Tibial artery (tissue), 4 donors: Measurements from ENCODE around the gene KMT2A.
"Not testable (repeated sequence)": the region's sequence is repeated elsewhere in the genome, so short reads cannot be mapped to it uniquely, and the experiment has no call there.

Experiments
- DNase-seq, 2 donors: peaks; one replicate each; pipeline ENCODE4 v3.0.0-alpha.2; 2019
- H3K27ac ChIP-seq, 2 donors: fragments of 200-600 bp; sonication (generic) in 1 of 2; 1 replicate in 1 of 2; 2 replicates in 1 of 2; pipeline ENCODE4 v1.5.1; 2018 to 2019; ENCODE audit warnings: mild to moderate bottlenecking in 1 of 2
- H3K27me3 ChIP-seq, 2 donors: fragments of 200-600 bp; sonication (generic) in 1 of 2; one replicate each; pipeline versions ENCODE4 v1.5.1 to v1.6.0; 2016 to 2019
- H3K36me3 ChIP-seq, 3 donors: fragments of 200-600 bp; sonication (generic) in 2 of 3; one replicate each; pipeline ENCODE4 v1.5.1; 2016 to 2019; ENCODE audit warnings: mild to moderate bottlenecking in 2 of 3
- H3K4me1 ChIP-seq, 4 donors: fragments of 200-600 bp; sonication (generic) in 2 of 4; 1 replicate in 3 of 4; 2 replicates in 1 of 4; pipeline ENCODE4 v1.5.1; 2016 to 2019
- H3K4me3 ChIP-seq, 2 donors: fragments of 200-600 bp; sonication (generic) in 1 of 2; 1 replicate in 1 of 2; 2 replicates in 1 of 2; pipeline ENCODE4 v1.5.1; 2018 to 2019; ENCODE audit warnings: mild to moderate bottlenecking in 2 of 2
- H3K9me3 ChIP-seq, 3 donors: fragments of 200-600 bp; sonication (generic) in 1 of 3; one replicate each; pipeline ENCODE4 v1.5.1; 2016 to 2019
- intact Hi-C: fragments of 100-400 bp; cut with DNase I; formaldehyde crosslinking; loops from one replicate; pipeline ENCODE4 v1.15.0; 2023; ENCODE audit warnings: low total_unique reads
- TF ChIP-seq, protein P1 (sequence below), 2 experiments: fragments of 200-600 bp in 1 of 2; fragments of 450-650 bp in 1 of 2; IDR thresholded peaks; one replicate each; pipeline ENCODE4 v1.5.1; 2017 to 2019; ENCODE audit warnings: antibody characterized with exemption in 2 of 2, mild to moderate bottlenecking in 1 of 2, moderate library complexity in 1 of 2

The KMT2A gene

DNA sequence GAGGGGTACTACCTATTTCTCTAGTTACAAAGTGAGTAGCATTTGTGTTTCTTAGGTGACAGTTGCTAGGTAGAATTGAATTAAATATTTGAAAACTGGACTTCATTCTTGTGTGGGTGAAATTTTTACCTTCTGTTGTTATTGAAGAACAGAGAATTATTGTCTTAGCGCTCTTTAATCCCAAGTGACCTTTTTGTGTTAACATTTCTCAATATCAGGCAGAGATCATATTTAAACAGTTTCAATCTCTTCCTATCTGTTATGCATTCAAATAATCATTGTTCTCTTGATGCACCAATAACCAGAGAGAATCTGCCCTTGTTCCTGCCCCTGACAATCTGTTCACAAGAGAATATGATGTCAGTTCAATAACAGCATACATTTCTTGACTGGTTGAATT lies 14.2 kb downstream of the KMT2A start:
- Histone ChIP-seq H3K4me1 (peaks cover 0 to 37% (median 22%) of the 10 kb centered on the region in 4 donors), H3K36me3 (no peaks in the 10 kb centered on the region), H3K9me3 (no peaks in the 10 kb centered on the region), H3K27me3 (no peaks in the 10 kb centered on the region), H3K27ac (no peak overlapping the region), H3K4me3 (no peak overlapping the region)
- TF ChIP-seq, protein P1, sequence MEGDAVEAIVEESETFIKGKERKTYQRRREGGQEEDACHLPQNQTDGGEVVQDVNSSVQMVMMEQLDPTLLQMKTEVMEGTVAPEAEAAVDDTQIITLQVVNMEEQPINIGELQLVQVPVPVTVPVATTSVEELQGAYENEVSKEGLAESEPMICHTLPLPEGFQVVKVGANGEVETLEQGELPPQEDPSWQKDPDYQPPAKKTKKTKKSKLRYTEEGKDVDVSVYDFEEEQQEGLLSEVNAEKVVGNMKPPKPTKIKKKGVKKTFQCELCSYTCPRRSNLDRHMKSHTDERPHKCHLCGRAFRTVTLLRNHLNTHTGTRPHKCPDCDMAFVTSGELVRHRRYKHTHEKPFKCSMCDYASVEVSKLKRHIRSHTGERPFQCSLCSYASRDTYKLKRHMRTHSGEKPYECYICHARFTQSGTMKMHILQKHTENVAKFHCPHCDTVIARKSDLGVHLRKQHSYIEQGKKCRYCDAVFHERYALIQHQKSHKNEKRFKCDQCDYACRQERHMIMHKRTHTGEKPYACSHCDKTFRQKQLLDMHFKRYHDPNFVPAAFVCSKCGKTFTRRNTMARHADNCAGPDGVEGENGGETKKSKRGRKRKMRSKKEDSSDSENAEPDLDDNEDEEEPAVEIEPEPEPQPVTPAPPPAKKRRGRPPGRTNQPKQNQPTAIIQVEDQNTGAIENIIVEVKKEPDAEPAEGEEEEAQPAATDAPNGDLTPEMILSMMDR (IDR thresholded peaks at IDR 0.05): no peak
- no peak for DNase-seq
- intact Hi-C loops: no loop called here

DNA sequence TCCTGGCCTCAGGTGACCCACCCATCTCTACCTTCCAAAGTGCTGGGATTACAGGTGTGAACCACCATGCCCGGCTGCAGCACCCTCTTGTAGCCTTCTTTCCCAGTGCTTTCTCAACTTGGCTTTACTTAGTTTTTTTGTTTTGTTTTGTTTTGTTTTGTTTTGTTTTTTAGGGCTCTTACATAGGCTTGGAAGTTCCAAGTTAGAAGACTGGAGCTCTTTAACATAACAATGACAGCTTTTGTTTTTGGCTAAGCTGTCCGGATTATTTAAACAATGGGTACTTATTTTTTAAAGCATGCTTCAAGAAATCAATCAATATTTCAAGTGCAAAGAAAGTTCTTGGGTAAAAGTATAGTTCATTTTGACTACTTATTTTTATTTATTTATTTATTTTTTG lies 25.9 kb downstream of the KMT2A start:
- Histone ChIP-seq H3K4me3 (no peak overlapping the region), H3K4me1 (peaks cover 0 to 4% (median 0%) of the 10 kb centered on the region in 4 donors)
- TF ChIP-seq, protein P1 (IDR thresholded peaks at IDR 0.05): no peak

DNA sequence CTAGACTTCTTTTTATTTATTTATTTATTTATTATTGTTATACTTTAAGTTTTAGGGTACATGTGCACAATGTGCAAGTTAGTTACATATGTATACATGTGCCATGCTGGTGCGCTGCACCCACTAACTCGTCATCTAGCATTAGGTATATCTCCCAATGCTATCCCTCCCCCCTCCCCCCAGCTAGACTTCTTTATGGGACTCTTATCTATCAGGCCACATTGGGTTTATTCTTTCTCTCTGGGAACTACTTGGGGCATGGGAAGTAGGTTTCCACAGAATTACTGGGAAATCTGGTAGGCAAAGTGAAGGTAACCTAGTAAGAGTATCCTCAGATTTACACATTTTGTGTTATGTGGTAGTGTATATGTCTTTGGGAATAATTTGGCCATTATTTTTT lies 32.7 kb downstream of the KMT2A start:
- H3K27ac ChIP-seq, H3K4me1 ChIP-seq, H3K9me3 ChIP-seq, H3K4me3 ChIP-seq, intact Hi-C loops, DNase-seq, H3K27me3 ChIP-seq: not testable (repeated sequence)
- H3K36me3 ChIP-seq: peaks cover 21 to 28% (median 23%) of the 10 kb centered on the region in 3 donors

More for the DNA sequence above, 25.9 kb downstream of the KMT2A start:
- H3K27me3 ChIP-seq: no peaks in the 10 kb centered on the region
- no peaks in the 10 kb centered on the region for H3K9me3 ChIP-seq
- H3K27ac ChIP-seq: no peak overlapping the region
- H3K36me3 ChIP-seq: no peaks in the 10 kb centered on the region
- DNase-seq: no peak
- intact Hi-C loops: no loop called here

DNA sequence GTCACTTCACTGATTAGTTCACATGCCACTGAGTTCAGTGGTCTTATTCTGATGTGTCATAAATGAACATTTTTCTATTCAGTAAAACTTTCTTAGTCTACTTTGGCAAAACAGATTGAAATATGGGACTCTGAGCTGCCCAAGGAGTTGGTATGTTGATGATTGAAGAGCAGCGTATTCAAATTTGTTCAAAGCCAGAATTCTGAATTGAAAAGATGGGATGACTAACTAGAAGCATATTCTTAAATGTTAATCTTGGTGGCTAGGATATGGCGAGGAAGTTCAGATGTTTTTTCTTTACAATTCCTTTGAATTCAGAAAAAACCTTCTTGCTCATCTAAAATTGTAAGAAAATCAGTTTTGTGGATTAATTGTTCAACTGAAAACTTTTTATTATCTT lies 34.7 kb downstream of the KMT2A start:
- Histone ChIP-seq H3K27me3 (no peaks in the 10 kb centered on the region), H3K36me3 (peaks cover 21 to 48% (median 23%) of the 10 kb centered on the region in 3 donors), H3K9me3 (no peaks in the 10 kb centered on the region), H3K4me1 (no peaks in the 10 kb centered on the region), H3K27ac (no peak overlapping the region), H3K4me3 (no peak overlapping the region)
- intact Hi-C loops: no loop called here
- TF ChIP-seq, protein P1 (IDR thresholded peaks at IDR 0.05): no peak
- DNase-seq: no peak

DNA sequence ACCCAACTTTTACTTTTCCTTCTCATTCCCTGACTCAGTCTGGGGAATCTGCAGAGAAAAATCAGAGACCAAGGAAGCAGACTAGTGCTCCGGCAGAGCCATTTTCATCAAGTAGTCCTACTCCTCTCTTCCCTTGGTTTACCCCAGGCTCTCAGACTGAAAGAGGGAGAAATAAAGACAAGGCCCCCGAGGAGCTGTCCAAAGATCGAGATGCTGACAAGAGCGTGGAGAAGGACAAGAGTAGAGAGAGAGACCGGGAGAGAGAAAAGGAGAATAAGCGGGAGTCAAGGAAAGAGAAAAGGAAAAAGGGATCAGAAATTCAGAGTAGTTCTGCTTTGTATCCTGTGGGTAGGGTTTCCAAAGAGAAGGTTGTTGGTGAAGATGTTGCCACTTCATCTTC lies 37.2 kb downstream of the KMT2A start:
- intact Hi-C loops: no loop called here
- H3K4me1 ChIP-seq: no peaks in the 10 kb centered on the region
- no peak overlapping the region for H3K27ac ChIP-seq
- no peaks in the 10 kb centered on the region for H3K27me3 ChIP-seq
- no peaks in the 10 kb centered on the region for H3K9me3 ChIP-seq
- H3K36me3 ChIP-seq: peaks cover 32 to 72% (median 41%) of the 10 kb centered on the region in 3 donors
- no peak for DNase-seq
- H3K4me3 ChIP-seq: no peak overlapping the region
- TF ChIP-seq, protein P1 (IDR thresholded peaks at IDR 0.05): no peak

DNA sequence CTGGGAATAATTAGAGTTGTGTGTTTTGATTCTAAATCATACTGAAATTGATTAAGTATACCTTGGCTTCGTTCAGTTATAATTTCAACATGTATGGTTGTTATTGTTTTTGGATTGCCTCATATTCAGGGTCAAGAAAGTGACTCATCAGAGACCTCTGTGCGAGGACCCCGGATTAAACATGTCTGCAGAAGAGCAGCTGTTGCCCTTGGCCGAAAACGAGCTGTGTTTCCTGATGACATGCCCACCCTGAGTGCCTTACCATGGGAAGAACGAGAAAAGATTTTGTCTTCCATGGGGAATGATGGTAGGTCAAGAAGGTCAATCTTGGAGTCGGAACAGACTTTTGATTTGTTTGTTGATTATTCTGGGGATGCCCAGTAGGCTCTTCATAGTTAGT lies 40.4 kb downstream of the KMT2A start:
- TF ChIP-seq, protein P1 (IDR thresholded peaks at IDR 0.05): no peak
- Histone ChIP-seq H3K27me3 (no peaks in the 10 kb centered on the region), H3K36me3 (peaks cover 57 to 98% (median 67%) of the 10 kb centered on the region in 3 donors), H3K4me1 (no peaks in the 10 kb centered on the region), H3K9me3 (no peaks in the 10 kb centered on the region), H3K27ac (no peak overlapping the region), H3K4me3 (no peak overlapping the region)
- no peak for DNase-seq
- intact Hi-C loops: no loop called here

DNA sequence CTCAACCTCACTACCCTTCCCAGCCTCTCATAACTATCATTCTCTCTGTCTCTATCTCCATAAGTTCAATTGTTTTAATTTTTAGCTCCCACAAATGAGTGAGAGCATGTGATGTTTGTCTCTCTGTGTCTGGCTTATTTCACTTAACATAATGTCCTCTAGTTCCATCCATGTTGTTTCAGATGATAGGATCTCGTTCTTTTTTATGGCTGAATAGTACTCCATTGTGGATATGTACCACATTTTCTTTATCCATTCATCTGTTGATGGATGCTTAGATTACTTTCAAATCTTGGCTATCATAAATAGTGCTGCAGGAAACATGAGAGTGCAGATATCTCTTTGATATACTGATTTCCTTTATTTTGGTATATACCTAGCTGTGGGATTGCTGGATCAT lies 44.9 kb downstream of the KMT2A start:
- H3K4me3 ChIP-seq, DNase-seq, H3K4me1 ChIP-seq, intact Hi-C loops, H3K9me3 ChIP-seq, H3K27me3 ChIP-seq, H3K27ac ChIP-seq: not testable (repeated sequence)
- peaks cover 80 to 99% (median 87%) of the 10 kb centered on the region in 3 donors for H3K36me3 ChIP-seq
